NT2/D1 (cell line): ENCODE data around the gene WDR6.

Experiments
- DNase-seq: peaks from one replicate; pipeline ENCODE4 v3.0.0-alpha.2; 2011; ENCODE audit warnings: low read depth, low spot score
- H3K27me3 ChIP-seq: 2 replicates; pipeline ENCODE4 v1.6.0; 2011; ENCODE audit warnings: mild to moderate bottlenecking; ENCODE audit not compliant: insufficient read length, insufficient read depth
- H3K36me3 ChIP-seq: 2 replicates; pipeline ENCODE4 v1.6.1; 2011; ENCODE audit warnings: mild to moderate bottlenecking, low read length, mixed read lengths; ENCODE audit not compliant: insufficient read depth, insufficient read length
- H3K4me1 ChIP-seq: 2 replicates; pipeline ENCODE4 v1.5.1; 2011; ENCODE audit not compliant: insufficient read depth, insufficient read length
- H3K4me3 ChIP-seq: 2 replicates; pipeline ENCODE4 v1.5.1; 2011; ENCODE audit warnings: low read depth; ENCODE audit not compliant: insufficient read length
- H3K9ac ChIP-seq: 2 replicates; pipeline ENCODE4 v1.6.0; 2011; ENCODE audit warnings: low read depth; ENCODE audit not compliant: insufficient read length
- H3K9me3 ChIP-seq: 2 replicates; pipeline ENCODE4 v1.5.1; 2011; ENCODE audit warnings: mild to moderate bottlenecking, low read length; ENCODE audit not compliant: insufficient read depth
- SUZ12 ChIP-seq: IDR thresholded peaks from 2 replicates; pipeline ENCODE4 v1.6.1; 2011; ENCODE audit not compliant: insufficient read length, insufficient read depth; ENCODE audit errors: extremely low read depth
- YY1 ChIP-seq: IDR thresholded peaks from 2 replicates; pipeline ENCODE4 v1.6.1; 2011; ENCODE audit not compliant: insufficient read length, insufficient read depth
- ZNF274 ChIP-seq: IDR thresholded peaks from 2 replicates; pipeline ENCODE4 v1.6.1; 2011; ENCODE audit warnings: mild to moderate bottlenecking, low read depth, low read length

WDR6 gene

GRCh38 chr3:48996640-48997039 is 10.6 kb upstream of the WDR6 start:
- Histone ChIP-seq H3K4me1 (peaks cover 13% of the 10 kb centered on the region), H3K36me3 (peaks cover 20% of the 10 kb centered on the region), H3K4me3 (no peak overlapping the region), H3K9me3 (no peaks in the 10 kb centered on the region), H3K27me3 (no peaks in the 10 kb centered on the region), H3K9ac (peak overlapping the region; percentile 7)
- no peak for DNase-seq
- TF ChIP-seq ZNF274 = no peak

DNA sequence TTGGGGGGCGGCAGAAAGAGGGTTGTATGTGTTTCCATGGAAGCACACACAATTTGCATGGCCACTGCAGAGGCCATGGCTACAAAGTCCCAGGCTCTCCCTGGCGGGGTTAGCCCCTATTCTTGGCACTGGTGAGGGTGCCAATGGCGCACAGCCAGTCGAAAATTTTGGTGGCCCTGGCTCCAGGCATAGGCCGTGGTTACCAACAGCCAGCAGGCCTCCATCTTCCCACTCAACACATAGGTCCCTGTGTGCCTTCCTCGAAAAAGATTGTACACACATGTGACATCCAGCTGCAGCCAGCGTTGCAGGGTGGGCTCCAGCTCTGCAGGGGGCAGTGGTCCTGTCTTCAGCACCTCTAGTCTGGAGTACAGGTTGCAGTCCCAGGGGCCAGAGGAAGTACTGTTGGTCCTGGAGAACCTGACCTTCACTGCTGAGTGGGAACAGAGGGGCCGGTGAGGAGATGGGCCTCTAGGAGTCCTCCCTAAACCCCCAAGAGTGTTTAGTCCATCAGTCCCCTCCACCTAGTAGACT is 10.0 kb upstream of the WDR6 start:
- no peak overlapping the region for H3K9ac ChIP-seq
- H3K27me3 ChIP-seq = no peaks in the 10 kb centered on the region
- no peak for DNase-seq

GRCh38 chr3:48997714-48998637 is 9.2 kb upstream of the WDR6 start:
- DNase-seq = no peak
- no peaks in the 10 kb centered on the region for H3K27me3 ChIP-seq
- no peak overlapping the region for H3K4me3 ChIP-seq
- H3K4me1 ChIP-seq = peaks cover 13% of the 10 kb centered on the region
- TF ChIP-seq YY1 (no peak), SUZ12 (no peak), ZNF274 (no peak)
- peaks cover 16% of the 10 kb centered on the region for H3K36me3 ChIP-seq
- no peak overlapping the region for H3K9ac ChIP-seq
- no peaks in the 10 kb centered on the region for H3K9me3 ChIP-seq

More for the DNA sequence above, 10.0 kb upstream of the WDR6 start:
- Histone ChIP-seq H3K4me3 (no peak overlapping the region), H3K4me1 (peaks cover 13% of the 10 kb centered on the region), H3K36me3 (peaks cover 19% of the 10 kb centered on the region), H3K9me3 (no peaks in the 10 kb centered on the region)
- TF ChIP-seq SUZ12 = no peak
- TF ChIP-seq ZNF274 = no peak
- TF ChIP-seq YY1 = no peak

DNA sequence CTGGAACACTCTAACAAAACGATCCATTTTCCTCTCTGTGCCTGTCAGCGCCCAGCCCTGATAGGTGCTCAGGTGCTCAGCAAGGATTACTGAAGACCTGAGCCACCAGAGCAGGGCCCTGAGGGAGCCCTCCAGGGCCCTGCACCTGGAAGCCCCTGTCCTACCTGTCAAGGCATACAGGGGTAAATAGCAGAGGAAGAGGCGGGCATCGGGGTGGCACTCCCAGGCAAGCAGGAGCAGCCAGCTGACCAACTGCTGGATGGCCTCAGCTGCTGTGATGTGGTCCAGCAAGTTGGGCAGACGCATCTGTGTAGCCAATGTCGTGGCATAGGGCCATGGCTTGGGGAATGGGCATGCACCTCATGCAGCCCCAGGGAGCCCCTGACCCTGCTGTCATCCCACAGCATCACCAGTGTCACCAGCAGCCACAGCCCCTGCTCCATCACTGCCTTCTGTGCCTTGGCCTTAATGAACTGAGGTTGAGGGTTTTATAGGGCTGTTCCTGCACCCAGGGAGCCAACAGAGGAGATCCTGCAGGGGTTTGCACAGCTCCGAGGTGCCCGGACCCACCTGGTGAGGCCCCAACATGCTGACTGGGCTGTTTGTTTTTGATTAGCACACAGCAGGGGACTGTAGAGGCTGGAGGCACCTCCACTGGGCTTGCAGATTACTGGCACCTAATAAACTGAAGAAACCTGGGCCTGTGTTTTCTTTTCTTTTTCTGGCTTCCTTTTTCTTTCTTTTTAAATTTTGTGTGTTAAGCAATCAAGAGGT is 7.9 kb upstream of the WDR6 start:
- peaks cover 12% of the 10 kb centered on the region for H3K36me3 ChIP-seq
- peaks cover 13% of the 10 kb centered on the region for H3K4me1 ChIP-seq
- TF ChIP-seq YY1 (no peak), ZNF274 (no peak), SUZ12 (no peak)
- no peaks in the 10 kb centered on the region for H3K27me3 ChIP-seq
- DNase-seq = no peak
- H3K4me3 ChIP-seq = no peak overlapping the region
- H3K9me3 ChIP-seq = no peaks in the 10 kb centered on the region
- H3K9ac ChIP-seq = peak overlapping the region; percentile 6

DNA sequence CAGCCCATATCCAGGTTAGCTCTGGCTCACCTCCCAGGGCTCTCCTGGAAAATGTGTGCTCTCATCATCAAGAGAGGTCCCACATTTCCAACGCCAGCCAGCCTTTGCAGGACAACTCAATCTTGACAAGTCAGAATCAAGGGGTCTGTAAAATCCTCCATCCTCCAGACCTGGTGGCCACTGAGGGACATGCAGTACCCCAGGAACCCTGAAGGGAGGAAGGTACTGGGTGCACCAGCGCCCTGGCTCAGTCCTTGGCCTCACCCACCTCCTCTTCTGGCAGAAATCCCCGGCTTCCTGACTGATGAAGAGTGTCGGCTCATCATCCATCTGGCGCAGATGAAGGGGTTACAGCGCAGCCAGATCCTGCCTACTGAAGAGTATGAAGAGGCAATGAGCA is 6.0 kb upstream of the WDR6 start:
- H3K9me3 ChIP-seq = no peaks in the 10 kb centered on the region
- no peak overlapping the region for H3K4me3 ChIP-seq
- no peaks in the 10 kb centered on the region for H3K27me3 ChIP-seq
- no peak overlapping the region for H3K9ac ChIP-seq
- H3K4me1 ChIP-seq = peaks cover 15% of the 10 kb centered on the region
- H3K36me3 ChIP-seq = peaks cover 9% of the 10 kb centered on the region
- TF ChIP-seq SUZ12 (no peak), ZNF274 (no peak), YY1 (no peak)
- DNase-seq = no peak

DNA sequence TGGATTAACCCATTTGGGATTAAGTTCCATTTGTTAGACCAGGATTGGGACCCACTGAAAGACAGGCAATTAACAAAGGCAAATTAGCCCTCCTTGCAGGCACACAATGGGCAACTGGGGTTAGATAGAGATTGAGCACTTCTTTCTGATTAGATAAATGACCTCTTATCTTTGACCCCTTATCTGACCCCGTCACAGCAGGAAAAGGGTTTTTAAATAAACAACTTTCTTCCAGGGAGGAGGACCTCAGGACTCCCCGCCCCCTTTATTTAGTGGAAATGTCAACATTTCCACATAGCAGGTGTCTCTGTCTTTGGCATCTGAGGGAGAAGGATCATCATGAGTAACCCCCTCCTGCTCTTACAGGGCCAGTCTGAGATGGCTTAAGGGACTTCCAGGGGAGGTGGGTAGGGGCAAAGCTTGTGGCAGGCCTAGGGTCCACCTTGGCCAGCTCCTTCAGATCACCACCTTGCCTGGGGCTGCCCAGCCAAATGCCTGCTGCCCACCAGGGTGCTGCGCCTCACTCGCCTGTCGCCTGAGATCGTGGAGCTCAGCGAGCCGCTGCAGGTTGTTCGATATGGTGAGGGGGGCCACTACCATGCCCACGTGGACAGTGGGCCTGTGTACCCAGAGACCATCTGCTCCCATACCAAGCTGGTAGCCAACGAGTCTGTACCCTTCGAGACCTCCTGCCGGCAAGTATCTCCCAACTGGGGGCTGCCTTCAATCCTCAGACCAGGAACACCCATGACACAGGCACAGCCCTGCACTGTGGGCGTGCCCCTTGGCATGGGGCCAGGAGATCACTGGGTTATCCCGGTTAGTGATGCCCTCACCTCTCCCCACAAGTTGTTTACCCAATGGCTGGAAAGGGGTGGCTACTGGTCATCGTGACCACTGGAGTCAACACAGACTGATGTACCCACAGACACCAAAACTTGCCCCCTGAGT is 2.6 kb upstream of the WDR6 start:
- Histone ChIP-seq H3K4me1 (peaks cover 10% of the 10 kb centered on the region), H3K36me3 (peaks cover 15% of the 10 kb centered on the region), H3K9me3 (no peaks in the 10 kb centered on the region), H3K27me3 (no peaks in the 10 kb centered on the region), H3K9ac (no peak overlapping the region), H3K4me3 (no peak overlapping the region)
- no peak for DNase-seq
- TF ChIP-seq YY1 = no peak
